ENCODE measurements around the gene PELI3. TPM values are rescaled to one million over a fixed set of nuclear protein-coding genes. Genes with fewer than 3 reads are reported as not detected.

Gene PELI3
- total RNA-seq, 2 experiments from 2014 or later, result 4.3 to 8.1 TPM

DNA sequence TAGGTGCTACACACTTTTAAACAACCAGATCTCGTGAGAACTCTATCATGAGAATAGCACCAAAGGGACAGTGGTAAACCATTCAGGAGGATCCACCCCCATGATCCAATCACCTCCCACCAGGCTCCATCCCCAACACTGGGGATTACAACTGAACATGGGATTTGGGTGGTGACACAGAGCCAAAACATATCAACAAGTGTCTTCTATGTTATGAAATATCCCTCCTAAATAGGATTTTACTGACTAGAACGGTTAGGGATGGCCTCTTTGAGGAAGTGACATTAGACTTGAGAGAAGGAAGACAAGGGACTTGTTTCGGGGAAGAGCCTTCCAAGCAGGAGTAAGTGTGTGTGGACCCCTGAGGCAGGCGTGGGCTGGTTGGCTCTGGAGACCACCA is 16.1 kb upstream of the PELI3 start:
- TF ChIP-seq, protein P1, sequence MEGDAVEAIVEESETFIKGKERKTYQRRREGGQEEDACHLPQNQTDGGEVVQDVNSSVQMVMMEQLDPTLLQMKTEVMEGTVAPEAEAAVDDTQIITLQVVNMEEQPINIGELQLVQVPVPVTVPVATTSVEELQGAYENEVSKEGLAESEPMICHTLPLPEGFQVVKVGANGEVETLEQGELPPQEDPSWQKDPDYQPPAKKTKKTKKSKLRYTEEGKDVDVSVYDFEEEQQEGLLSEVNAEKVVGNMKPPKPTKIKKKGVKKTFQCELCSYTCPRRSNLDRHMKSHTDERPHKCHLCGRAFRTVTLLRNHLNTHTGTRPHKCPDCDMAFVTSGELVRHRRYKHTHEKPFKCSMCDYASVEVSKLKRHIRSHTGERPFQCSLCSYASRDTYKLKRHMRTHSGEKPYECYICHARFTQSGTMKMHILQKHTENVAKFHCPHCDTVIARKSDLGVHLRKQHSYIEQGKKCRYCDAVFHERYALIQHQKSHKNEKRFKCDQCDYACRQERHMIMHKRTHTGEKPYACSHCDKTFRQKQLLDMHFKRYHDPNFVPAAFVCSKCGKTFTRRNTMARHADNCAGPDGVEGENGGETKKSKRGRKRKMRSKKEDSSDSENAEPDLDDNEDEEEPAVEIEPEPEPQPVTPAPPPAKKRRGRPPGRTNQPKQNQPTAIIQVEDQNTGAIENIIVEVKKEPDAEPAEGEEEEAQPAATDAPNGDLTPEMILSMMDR (conservative IDR thresholded peaks at IDR 0.05; ENCODE audit: low read length), result no peak
- TF ChIP-seq EZH2phosphoT487 (IDR thresholded peaks at IDR 0.05; ENCODE audit: borderline replicate concordance, low read depth, low read length), result no peak
- Histone ChIP-seq H3K4me2 (ENCODE audit: low read length) (no peak overlapping the region), H3K79me2 (ENCODE audit: insufficient read depth, low read depth, low read length) (no peaks in the 10 kb centered on the region), H3K36me3 (ENCODE audit: insufficient read depth, low read length) (no peaks in the 10 kb centered on the region), H3K9me2 (ENCODE audit: insufficient read depth, low read length) (no peaks in the 10 kb centered on the region), H3K27ac (ENCODE audit: low read depth, low read length, poor library complexity, severe bottlenecking) (no peak overlapping the region), H3K4me3 (ENCODE audit: low read depth, low read length, poor library complexity, severe bottlenecking) (no peak overlapping the region), H3K4me1 (ENCODE audit: insufficient read depth, low read length, poor library complexity, severe bottlenecking) (peaks cover 6% of the 10 kb centered on the region), H2AFZ (ENCODE audit: low read length) (no peak overlapping the region), H4K20me1 (ENCODE audit: insufficient read depth, low read length) (no peaks in the 10 kb centered on the region), H3K9me3 (ENCODE audit: low read length) (no peaks in the 10 kb centered on the region)
- DNase-seq (ENCODE audit: low spot score), result no peak
- CTCF ChIA-PET (ENCODE audit: unreplicated experiment), result no interaction called here
- no TSS peak for BruUV-seq (replicated peaks)
- POLR2A ChIA-PET, result interaction anchor here (0.6 kb wide), 1 partner anchor 161 kb away, joined by 5 read pairs; no protein-coding TSS in a partner anchor
- intact Hi-C loops (cut with micrococcal nuclease; ENCODE audit: unreplicated experiment), result no loop called here

GRCh38 chr11:66451663-66452062 is 15.0 kb upstream of the PELI3 start:
- BruUV-seq (replicated peaks), result no TSS peak
- Histone ChIP-seq H3K36me3 (ENCODE audit: insufficient read depth, low read length) (no peaks in the 10 kb centered on the region), H4K20me1 (ENCODE audit: insufficient read depth, low read length) (no peaks in the 10 kb centered on the region), H3K9me3 (ENCODE audit: low read length) (no peaks in the 10 kb centered on the region), H3K4me2 (ENCODE audit: low read length) (no peak overlapping the region), H2AFZ (ENCODE audit: low read length) (no peak overlapping the region), H3K9me2 (ENCODE audit: insufficient read depth, low read length) (no peaks in the 10 kb centered on the region), H3K79me2 (ENCODE audit: insufficient read depth, low read depth, low read length) (no peaks in the 10 kb centered on the region), H3K4me1 (ENCODE audit: insufficient read depth, low read length, poor library complexity, severe bottlenecking) (peaks cover 6% of the 10 kb centered on the region), H3K4me3 (ENCODE audit: low read depth, low read length, poor library complexity, severe bottlenecking) (no peak overlapping the region), H3K27ac (ENCODE audit: low read depth, low read length, poor library complexity, severe bottlenecking) (no peak overlapping the region)
- TF ChIP-seq, protein P1 (conservative IDR thresholded peaks at IDR 0.05; ENCODE audit: low read length), result no peak
- no peak for TF ChIP-seq EZH2phosphoT487 (IDR thresholded peaks at IDR 0.05; ENCODE audit: borderline replicate concordance, low read depth, low read length)
- intact Hi-C loops (cut with micrococcal nuclease; ENCODE audit: unreplicated experiment), result no loop called here
- ChIA-PET CTCF (ENCODE audit: unreplicated experiment) (no interaction called here), POLR2A (no interaction called here)
- no peak for DNase-seq (ENCODE audit: low spot score)

DNA sequence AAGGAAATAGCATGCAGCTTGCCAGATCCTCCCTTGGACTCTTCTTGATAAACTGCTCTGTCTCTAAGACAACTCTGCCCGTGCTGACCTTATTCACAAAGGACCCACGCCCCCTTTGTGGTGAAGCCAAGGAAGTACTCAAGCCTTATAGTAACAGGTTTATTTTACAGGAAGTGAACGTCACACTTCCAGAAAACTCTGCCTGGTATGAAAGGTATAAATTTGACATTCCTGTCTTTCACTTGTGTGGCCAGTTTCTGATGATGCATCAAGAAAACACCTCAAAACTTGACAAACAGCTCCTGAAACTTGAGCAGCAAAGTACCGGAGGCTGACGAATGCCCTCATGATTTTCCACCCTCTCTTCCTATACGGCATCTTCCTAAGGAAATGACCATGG is 12.5 kb upstream of the PELI3 start:
- Histone ChIP-seq H3K27ac (ENCODE audit: low read depth, low read length, poor library complexity, severe bottlenecking) (no peak overlapping the region), H3K9me3 (ENCODE audit: low read length) (no peaks in the 10 kb centered on the region), H3K36me3 (ENCODE audit: insufficient read depth, low read length) (no peaks in the 10 kb centered on the region), H3K4me3 (ENCODE audit: low read depth, low read length, poor library complexity, severe bottlenecking) (no peak overlapping the region), H3K79me2 (ENCODE audit: insufficient read depth, low read depth, low read length) (no peaks in the 10 kb centered on the region), H3K9me2 (ENCODE audit: insufficient read depth, low read length) (no peaks in the 10 kb centered on the region), H3K4me1 (ENCODE audit: insufficient read depth, low read length, poor library complexity, severe bottlenecking) (peaks cover 30% of the 10 kb centered on the region), H2AFZ (ENCODE audit: low read length) (no peak overlapping the region), H3K4me2 (ENCODE audit: low read length) (no peak overlapping the region), H4K20me1 (ENCODE audit: insufficient read depth, low read length) (no peaks in the 10 kb centered on the region)
- intact Hi-C loops (cut with micrococcal nuclease; ENCODE audit: unreplicated experiment), result no loop called here
- TF ChIP-seq EZH2phosphoT487 (IDR thresholded peaks at IDR 0.05; ENCODE audit: borderline replicate concordance, low read depth, low read length), result no peak
- TF ChIP-seq, protein P1 (conservative IDR thresholded peaks at IDR 0.05; ENCODE audit: low read length), result no peak
- no peak for DNase-seq (ENCODE audit: low spot score)
- no TSS peak for BruUV-seq (replicated peaks)
- ChIA-PET CTCF (ENCODE audit: unreplicated experiment) (no interaction called here), POLR2A (no interaction called here)
